ENCODE results near the gene HEG1.

The HEG1 gene

GRCh38 chr3:125003859-125004595, 51.8 kb downstream of the HEG1 start:
- ChIA-PET CTCF (interaction anchor here (1.4 to 3.4 kb wide), 4 partner anchors 8 to 582 kb away, joined by 3 to 15 read pairs (median 6); no protein-coding TSS in a partner anchor), POLR2A (interaction anchor here (0.6 kb wide), 1 partner anchor 21 kb away, joined by 3 read pairs; no protein-coding TSS in a partner anchor)
- Histone ChIP-seq H3K27ac (ENCODE audit: insufficient read depth in 1 of 2, low read depth in 1 of 2, low read length in 2 of 2, poor library complexity in 1 of 2, severe bottlenecking in 2 of 2) (no peak overlapping the region), H3K36me3 (ENCODE audit: control insufficient read depth in 4 of 4, insufficient read depth in 4 of 4, low read length in 3 of 4) (peaks cover 3 to 34% (median 27%) of the 10 kb centered on the region in 4 experiments), H3K4me3 (ENCODE audit: control insufficient read depth in 1 of 7, extremely low read depth in 1 of 7, insufficient read depth in 4 of 7, low read depth in 2 of 7, low read length in 6 of 7) (no peak overlapping the region), H3K9me3 (ENCODE audit: control extremely low read depth in 1 of 5, control insufficient read depth in 4 of 5, insufficient read depth in 2 of 5, low read depth in 1 of 5, low read length in 4 of 5) (no peaks in the 10 kb centered on the region), H3K27me3 (replicated peaks in 2 of 5; ENCODE audit: control insufficient read depth in 4 of 5, insufficient read depth in 5 of 5, low read length in 4 of 5) (no peaks in the 10 kb centered on the region), H3K4me1 (ENCODE audit: control extremely low read depth in 1 of 4, control insufficient read depth in 4 of 4, insufficient read depth in 4 of 4, low read length in 3 of 4) (no peaks in the 10 kb centered on the region)
- no peak for DNase-seq
- 91% methylated on average over 8 of the region's 10 CpGs for WGBS (ENCODE audit: insufficient coverage)

GRCh38 chr3:125003369-125003853, 52.4 kb downstream of the HEG1 start:
- Histone ChIP-seq H3K36me3 (ENCODE audit: control insufficient read depth in 4 of 4, insufficient read depth in 4 of 4, low read length in 3 of 4) (peaks cover 3 to 38% (median 29%) of the 10 kb centered on the region in 4 experiments), H3K27me3 (replicated peaks in 2 of 5; ENCODE audit: control insufficient read depth in 4 of 5, insufficient read depth in 5 of 5, low read length in 4 of 5) (no peaks in the 10 kb centered on the region), H3K4me3 (ENCODE audit: control insufficient read depth in 1 of 7, extremely low read depth in 1 of 7, insufficient read depth in 4 of 7, low read depth in 2 of 7, low read length in 6 of 7) (no peak overlapping the region), H3K4me1 (ENCODE audit: control extremely low read depth in 1 of 4, control insufficient read depth in 4 of 4, insufficient read depth in 4 of 4, low read length in 3 of 4) (no peaks in the 10 kb centered on the region), H3K27ac (ENCODE audit: insufficient read depth in 1 of 2, low read depth in 1 of 2, low read length in 2 of 2, poor library complexity in 1 of 2, severe bottlenecking in 2 of 2) (no peak overlapping the region), H3K9me3 (ENCODE audit: control extremely low read depth in 1 of 5, control insufficient read depth in 4 of 5, insufficient read depth in 2 of 5, low read depth in 1 of 5, low read length in 4 of 5) (no peaks in the 10 kb centered on the region)
- 81% methylated on average over 7 of the region's 7 CpGs for WGBS (ENCODE audit: insufficient coverage)
- no peak for DNase-seq
- CTCF ChIA-PET, result interaction anchor here (1.4 to 3.4 kb wide), 4 partner anchors 9 to 583 kb away, joined by 3 to 15 read pairs (median 6); no protein-coding TSS in a partner anchor
- POLR2A ChIA-PET, result no interaction called here

- Histone ChIP-seq H3K4me1 (ENCODE audit: control extremely low read depth in 1 of 4, control insufficient read depth in 4 of 4, insufficient read depth in 4 of 4, low read length in 3 of 4) (no peaks in the 10 kb centered on the region), H3K27me3 (replicated peaks in 2 of 5; ENCODE audit: control insufficient read depth in 4 of 5, insufficient read depth in 5 of 5, low read length in 4 of 5) (no peaks in the 10 kb centered on the region), H3K27ac (ENCODE audit: insufficient read depth in 1 of 2, low read depth in 1 of 2, low read length in 2 of 2, poor library complexity in 1 of 2, severe bottlenecking in 2 of 2) (no peak overlapping the region), H3K9me3 (ENCODE audit: control extremely low read depth in 1 of 5, control insufficient read depth in 4 of 5, insufficient read depth in 2 of 5, low read depth in 1 of 5, low read length in 4 of 5) (no peaks in the 10 kb centered on the region), H3K4me3 (ENCODE audit: control insufficient read depth in 1 of 7, extremely low read depth in 1 of 7, insufficient read depth in 4 of 7, low read depth in 2 of 7, low read length in 6 of 7) (no peak overlapping the region), H3K36me3 (ENCODE audit: control insufficient read depth in 4 of 4, insufficient read depth in 4 of 4, low read length in 3 of 4) (peaks cover 3 to 41% (median 29%) of the 10 kb centered on the region in 4 experiments)
- POLR2A ChIA-PET, result no interaction called here
- 98% methylated on average over 8 of the region's 11 CpGs for WGBS (ENCODE audit: insufficient coverage)
- CTCF ChIA-PET, result interaction anchor here (1.5 to 3.4 kb wide), 2 partner anchors 9 to 583 kb away, joined by 4 to 15 read pairs; no protein-coding TSS in a partner anchor
- DNase-seq, result no peak
Observed at GRCh38 chr3:125002414-125003368, 53.1 kb downstream of the HEG1 start.

- H3K36me3 ChIP-seq (ENCODE audit: control insufficient read depth in 4 of 4, insufficient read depth in 4 of 4, low read length in 3 of 4), result peaks cover 3 to 44% (median 34%) of the 10 kb centered on the region in 4 experiments
- 94% methylated on average over 11 of the region's 12 CpGs for WGBS (ENCODE audit: insufficient coverage)
- DNase-seq, result no peak
- H3K4me3 ChIP-seq (ENCODE audit: control insufficient read depth in 1 of 7, extremely low read depth in 1 of 7, insufficient read depth in 4 of 7, low read depth in 2 of 7, low read length in 6 of 7), result no peak overlapping the region
- H3K27me3 ChIP-seq (replicated peaks in 2 of 5; ENCODE audit: control insufficient read depth in 4 of 5, insufficient read depth in 5 of 5, low read length in 4 of 5), result no peaks in the 10 kb centered on the region
- ChIA-PET POLR2A (interaction anchor here (0.6 kb wide), 1 partner anchor 26 kb away, joined by 3 read pairs; no protein-coding TSS in a partner anchor), CTCF (interaction anchor here (1.7 to 3.4 kb wide), 2 partner anchors 438 to 584 kb away, joined by 6 to 15 read pairs; no protein-coding TSS in a partner anchor)
- H3K9me3 ChIP-seq (ENCODE audit: control extremely low read depth in 1 of 5, control insufficient read depth in 4 of 5, insufficient read depth in 2 of 5, low read depth in 1 of 5, low read length in 4 of 5), result no peaks in the 10 kb centered on the region
- no peak overlapping the region for H3K27ac ChIP-seq (ENCODE audit: insufficient read depth in 1 of 2, low read depth in 1 of 2, low read length in 2 of 2, poor library complexity in 1 of 2, severe bottlenecking in 2 of 2)
- H3K4me1 ChIP-seq (ENCODE audit: control extremely low read depth in 1 of 4, control insufficient read depth in 4 of 4, insufficient read depth in 4 of 4, low read length in 3 of 4), result no peaks in the 10 kb centered on the region
Observed at GRCh38 chr3:125001557-125002413, 54.0 kb downstream of the HEG1 start.

- no peaks in the 10 kb centered on the region for H3K27me3 ChIP-seq (replicated peaks in 2 of 5; ENCODE audit: control insufficient read depth in 4 of 5, insufficient read depth in 5 of 5, low read length in 4 of 5)
Observed at GRCh38 chr3:125000661-125001060, 55.1 kb downstream of the HEG1 start.

GRCh38 chr3:124999897-125000435, 55.8 kb downstream of the HEG1 start:
- Histone ChIP-seq H3K4me1 (ENCODE audit: control extremely low read depth in 1 of 4, control insufficient read depth in 4 of 4, insufficient read depth in 4 of 4, low read length in 3 of 4) (peaks cover 0 to 6% (median 2%) of the 10 kb centered on the region in 4 experiments), H3K27me3 (replicated peaks in 2 of 5; ENCODE audit: control insufficient read depth in 4 of 5, insufficient read depth in 5 of 5, low read length in 4 of 5) (no peaks in the 10 kb centered on the region), H3K9me3 (ENCODE audit: control extremely low read depth in 1 of 5, control insufficient read depth in 4 of 5, insufficient read depth in 2 of 5, low read depth in 1 of 5, low read length in 4 of 5) (no peaks in the 10 kb centered on the region), H3K36me3 (ENCODE audit: control insufficient read depth in 4 of 4, insufficient read depth in 4 of 4, low read length in 3 of 4) (peaks cover 3 to 42% (median 30%) of the 10 kb centered on the region in 4 experiments), H3K27ac (ENCODE audit: insufficient read depth in 1 of 2, low read depth in 1 of 2, low read length in 2 of 2, poor library complexity in 1 of 2, severe bottlenecking in 2 of 2) (no peak overlapping the region), H3K4me3 (ENCODE audit: control insufficient read depth in 1 of 7, extremely low read depth in 1 of 7, insufficient read depth in 4 of 7, low read depth in 2 of 7, low read length in 6 of 7) (no peak overlapping the region)
- no CpG with 5 or more reads among the region's 2 CpGs for WGBS (ENCODE audit: insufficient coverage)
- POLR2A ChIA-PET, result interaction anchor here (0.6 kb wide), 1 partner anchor 311 kb away, joined by 3 read pairs; no protein-coding TSS in a partner anchor
- no peak for DNase-seq
- CTCF ChIA-PET, result no interaction called here

More at GRCh38 chr3:125000661-125001060, 55.1 kb downstream of the HEG1 start:
- Histone ChIP-seq H3K4me1 (ENCODE audit: control extremely low read depth in 1 of 4, control insufficient read depth in 4 of 4, insufficient read depth in 4 of 4, low read length in 3 of 4) (peaks cover 0 to 3% (median 1%) of the 10 kb centered on the region in 4 experiments), H3K9me3 (ENCODE audit: control extremely low read depth in 1 of 5, control insufficient read depth in 4 of 5, insufficient read depth in 2 of 5, low read depth in 1 of 5, low read length in 4 of 5) (no peaks in the 10 kb centered on the region), H3K27ac (ENCODE audit: insufficient read depth in 1 of 2, low read depth in 1 of 2, low read length in 2 of 2, poor library complexity in 1 of 2, severe bottlenecking in 2 of 2) (no peak overlapping the region), H3K4me3 (ENCODE audit: control insufficient read depth in 1 of 7, extremely low read depth in 1 of 7, insufficient read depth in 4 of 7, low read depth in 2 of 7, low read length in 6 of 7) (no peak overlapping the region), H3K36me3 (ENCODE audit: control insufficient read depth in 4 of 4, insufficient read depth in 4 of 4, low read length in 3 of 4) (peaks cover 3 to 43% (median 30%) of the 10 kb centered on the region in 4 experiments)
- 100% methylated on average over 2 of the region's 2 CpGs for WGBS (ENCODE audit: insufficient coverage)
- DNase-seq, result no peak
- ChIA-PET CTCF (interaction anchor here (0.6 to 1.7 kb wide), 2 partner anchors 439 to 485 kb away, joined by 3 to 6 read pairs; no protein-coding TSS in a partner anchor), POLR2A (interaction anchor here (0.6 kb wide), 1 partner anchor 310 kb away, joined by 3 read pairs; no protein-coding TSS in a partner anchor)

Measured in common myeloid progenitor, CD34-positive (primary cell).